Measurements from ENCODE around the gene MGLL. TPM values are rescaled to one million over a fixed set of nuclear protein-coding genes. Genes with fewer than 3 reads are reported as not detected.

The MGLL gene
- total RNA-seq, 1 donor from 2014 or later, result 0.43 TPM

DNA sequence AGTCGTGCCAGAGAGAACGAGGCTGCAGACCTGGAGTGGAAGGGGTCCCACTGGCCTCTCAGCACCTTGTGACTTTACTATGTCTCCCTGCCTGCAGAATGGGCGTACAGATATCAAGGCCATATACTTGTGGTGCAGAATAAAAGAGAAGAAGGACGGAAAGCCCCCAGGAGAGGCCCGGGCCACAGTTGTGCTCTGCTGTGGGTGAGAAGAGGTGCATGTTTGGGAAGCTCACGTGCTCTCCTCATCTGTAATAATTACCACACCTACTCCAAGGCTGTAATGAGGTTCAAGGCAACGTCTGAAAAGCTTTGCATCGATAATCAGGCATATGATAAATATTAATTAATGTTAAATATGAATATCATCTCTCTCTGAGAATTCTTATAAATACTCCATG is 58.0 kb downstream of the MGLL start:
- Mint-ChIP-seq H3K4me1 (ENCODE audit: low read depth) (no peaks in the 10 kb centered on the region), H3K9me3 (ENCODE audit: low read depth) (peaks cover 7% of the 10 kb centered on the region), H3K27ac (no peak overlapping the region), H3K36me3 (ENCODE audit: insufficient read depth) (no peaks in the 10 kb centered on the region), H3K4me3 (ENCODE audit: low read depth) (no peak overlapping the region), H3K27me3 (peaks cover 42% of the 10 kb centered on the region)
- TF ChIP-seq, protein P1, sequence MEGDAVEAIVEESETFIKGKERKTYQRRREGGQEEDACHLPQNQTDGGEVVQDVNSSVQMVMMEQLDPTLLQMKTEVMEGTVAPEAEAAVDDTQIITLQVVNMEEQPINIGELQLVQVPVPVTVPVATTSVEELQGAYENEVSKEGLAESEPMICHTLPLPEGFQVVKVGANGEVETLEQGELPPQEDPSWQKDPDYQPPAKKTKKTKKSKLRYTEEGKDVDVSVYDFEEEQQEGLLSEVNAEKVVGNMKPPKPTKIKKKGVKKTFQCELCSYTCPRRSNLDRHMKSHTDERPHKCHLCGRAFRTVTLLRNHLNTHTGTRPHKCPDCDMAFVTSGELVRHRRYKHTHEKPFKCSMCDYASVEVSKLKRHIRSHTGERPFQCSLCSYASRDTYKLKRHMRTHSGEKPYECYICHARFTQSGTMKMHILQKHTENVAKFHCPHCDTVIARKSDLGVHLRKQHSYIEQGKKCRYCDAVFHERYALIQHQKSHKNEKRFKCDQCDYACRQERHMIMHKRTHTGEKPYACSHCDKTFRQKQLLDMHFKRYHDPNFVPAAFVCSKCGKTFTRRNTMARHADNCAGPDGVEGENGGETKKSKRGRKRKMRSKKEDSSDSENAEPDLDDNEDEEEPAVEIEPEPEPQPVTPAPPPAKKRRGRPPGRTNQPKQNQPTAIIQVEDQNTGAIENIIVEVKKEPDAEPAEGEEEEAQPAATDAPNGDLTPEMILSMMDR (IDR thresholded peaks at IDR 0.05; ENCODE audit: unreplicated experiment), result no peak
- DNase-seq (ENCODE audit: low spot score, unreplicated experiment), result no peak

DNA sequence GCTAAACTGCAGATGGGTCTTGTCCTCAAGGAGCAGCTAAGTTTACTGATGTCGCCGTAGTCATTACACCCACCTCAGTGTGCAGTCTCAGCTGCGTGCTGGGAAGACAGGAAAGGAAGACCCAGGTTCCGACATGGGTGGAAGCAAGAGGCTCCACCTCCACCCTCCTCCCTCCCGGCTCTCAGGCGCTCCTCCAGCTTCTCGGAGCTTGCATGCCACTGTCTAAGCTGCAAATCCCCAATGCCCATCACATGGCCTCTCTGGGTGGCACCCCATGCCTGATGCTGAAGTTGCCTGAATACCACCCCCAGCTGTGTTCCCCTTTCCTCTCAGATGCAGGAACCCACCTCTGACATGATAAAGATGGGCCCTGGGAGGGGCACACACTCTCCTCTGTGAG is 58.5 kb downstream of the MGLL start:
- peaks cover 7% of the 10 kb centered on the region for H3K9me3 Mint-ChIP-seq (ENCODE audit: low read depth)
- H3K4me3 Mint-ChIP-seq (ENCODE audit: low read depth), result no peak overlapping the region
- DNase-seq (ENCODE audit: low spot score, unreplicated experiment), result no peak
- H3K4me1 Mint-ChIP-seq (ENCODE audit: low read depth), result no peaks in the 10 kb centered on the region
- H3K27me3 Mint-ChIP-seq, result peaks cover 44% of the 10 kb centered on the region
- TF ChIP-seq, protein P1 (IDR thresholded peaks at IDR 0.05; ENCODE audit: unreplicated experiment), result no peak
- H3K27ac Mint-ChIP-seq, result no peak overlapping the region
- H3K36me3 Mint-ChIP-seq (ENCODE audit: insufficient read depth), result no peaks in the 10 kb centered on the region

DNA sequence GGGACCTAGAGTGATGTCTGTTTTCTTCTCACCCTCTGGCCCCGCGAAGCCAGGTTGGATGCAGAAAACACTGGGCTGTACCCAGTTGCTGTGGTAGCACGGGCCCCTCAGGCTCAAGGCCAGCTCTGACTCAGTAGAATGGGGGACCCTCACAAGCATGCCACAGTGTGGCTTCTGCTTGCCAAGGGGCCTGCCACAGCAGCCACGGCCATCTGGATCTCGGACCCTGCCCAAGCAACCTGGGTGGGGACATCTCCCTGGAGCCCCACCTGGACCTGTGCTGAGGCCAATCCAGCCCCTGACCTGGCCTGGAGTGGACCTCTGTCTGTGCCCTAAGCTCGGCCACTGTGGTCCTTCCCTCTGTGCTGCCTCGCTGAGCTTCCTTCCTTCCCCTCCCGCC is 59.0 kb downstream of the MGLL start:
- no peaks in the 10 kb centered on the region for H3K4me1 Mint-ChIP-seq (ENCODE audit: low read depth)
- H3K27ac Mint-ChIP-seq, result no peak overlapping the region
- TF ChIP-seq, protein P1 (IDR thresholded peaks at IDR 0.05; ENCODE audit: unreplicated experiment), result no peak
- DNase-seq (ENCODE audit: low spot score, unreplicated experiment), result no peak
- no peaks in the 10 kb centered on the region for H3K36me3 Mint-ChIP-seq (ENCODE audit: insufficient read depth)
- peaks cover 44% of the 10 kb centered on the region for H3K27me3 Mint-ChIP-seq
- H3K9me3 Mint-ChIP-seq (ENCODE audit: low read depth), result peaks cover 3% of the 10 kb centered on the region
- H3K4me3 Mint-ChIP-seq (ENCODE audit: low read depth), result no peak overlapping the region

DNA sequence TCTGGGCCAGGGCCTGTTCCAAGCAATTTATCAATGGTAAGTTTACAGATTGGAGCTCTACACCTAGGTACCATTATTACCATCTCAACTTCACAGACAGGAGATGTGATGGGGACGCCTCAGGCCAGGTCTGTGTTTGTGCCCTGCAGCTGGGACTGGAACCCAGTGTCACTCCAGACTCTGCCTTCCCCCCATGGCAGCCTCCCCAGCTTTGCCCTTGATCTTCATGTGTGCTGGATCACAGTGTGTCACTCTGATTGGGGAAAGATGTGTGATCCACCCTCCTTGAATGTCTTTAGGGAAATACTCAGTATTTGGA is 59.6 kb downstream of the MGLL start:
- no peak for DNase-seq (ENCODE audit: low spot score, unreplicated experiment)
- H3K4me3 Mint-ChIP-seq (ENCODE audit: low read depth), result no peak overlapping the region
- H3K9me3 Mint-ChIP-seq (ENCODE audit: low read depth), result peaks cover 3% of the 10 kb centered on the region
- no peaks in the 10 kb centered on the region for H3K4me1 Mint-ChIP-seq (ENCODE audit: low read depth)
- H3K27ac Mint-ChIP-seq, result no peak overlapping the region
- TF ChIP-seq, protein P1 (IDR thresholded peaks at IDR 0.05; ENCODE audit: unreplicated experiment), result no peak
- peaks cover 44% of the 10 kb centered on the region for H3K27me3 Mint-ChIP-seq
- no peaks in the 10 kb centered on the region for H3K36me3 Mint-ChIP-seq (ENCODE audit: insufficient read depth)

DNA sequence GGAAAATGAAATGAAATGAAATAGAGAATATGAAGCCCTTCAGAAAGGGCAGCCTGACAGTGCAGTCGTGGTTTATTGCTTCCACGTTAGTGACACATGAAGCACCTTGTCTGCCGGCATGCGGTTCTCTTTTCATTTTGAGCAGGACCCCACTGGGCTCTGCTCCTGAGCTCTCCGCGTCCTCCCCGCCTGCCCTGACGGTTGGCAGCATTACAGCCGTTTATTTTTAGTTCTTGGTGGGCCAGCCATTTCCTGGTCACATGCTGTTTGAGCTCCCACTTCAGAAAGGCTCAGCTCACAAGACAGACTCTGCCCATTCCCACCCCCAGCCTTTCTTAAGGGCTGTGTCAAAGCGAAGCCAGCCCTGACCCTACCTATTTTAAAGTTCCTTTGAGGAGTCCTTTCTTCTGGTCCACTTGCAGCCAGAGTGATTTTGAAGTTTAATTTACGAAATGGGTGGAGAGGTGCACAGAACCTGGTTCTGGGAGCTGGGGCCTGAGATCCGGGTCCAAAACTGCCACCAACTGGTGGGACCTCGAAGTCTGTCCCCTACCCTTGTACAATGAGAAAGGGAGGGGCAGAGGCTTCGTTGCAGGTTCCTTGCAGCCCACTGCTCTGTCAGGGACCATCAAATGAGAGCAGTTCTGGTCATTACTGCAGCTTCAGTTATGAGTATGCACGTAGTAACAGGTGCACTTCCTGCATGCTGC is 60.1 kb downstream of the MGLL start:
- TF ChIP-seq, protein P1 (IDR thresholded peaks at IDR 0.05; ENCODE audit: unreplicated experiment), result no peak
- H3K4me1 Mint-ChIP-seq (ENCODE audit: low read depth), result no peaks in the 10 kb centered on the region
- H3K27ac Mint-ChIP-seq, result no peak overlapping the region
- H3K4me3 Mint-ChIP-seq (ENCODE audit: low read depth), result no peak overlapping the region
- H3K27me3 Mint-ChIP-seq, result peaks cover 46% of the 10 kb centered on the region
- no peak for DNase-seq (ENCODE audit: low spot score, unreplicated experiment)
- peaks cover 3% of the 10 kb centered on the region for H3K9me3 Mint-ChIP-seq (ENCODE audit: low read depth)
- no peaks in the 10 kb centered on the region for H3K36me3 Mint-ChIP-seq (ENCODE audit: insufficient read depth)
